ENCODE results near the gene FBXL19.

The FBXL19 gene

DNA sequence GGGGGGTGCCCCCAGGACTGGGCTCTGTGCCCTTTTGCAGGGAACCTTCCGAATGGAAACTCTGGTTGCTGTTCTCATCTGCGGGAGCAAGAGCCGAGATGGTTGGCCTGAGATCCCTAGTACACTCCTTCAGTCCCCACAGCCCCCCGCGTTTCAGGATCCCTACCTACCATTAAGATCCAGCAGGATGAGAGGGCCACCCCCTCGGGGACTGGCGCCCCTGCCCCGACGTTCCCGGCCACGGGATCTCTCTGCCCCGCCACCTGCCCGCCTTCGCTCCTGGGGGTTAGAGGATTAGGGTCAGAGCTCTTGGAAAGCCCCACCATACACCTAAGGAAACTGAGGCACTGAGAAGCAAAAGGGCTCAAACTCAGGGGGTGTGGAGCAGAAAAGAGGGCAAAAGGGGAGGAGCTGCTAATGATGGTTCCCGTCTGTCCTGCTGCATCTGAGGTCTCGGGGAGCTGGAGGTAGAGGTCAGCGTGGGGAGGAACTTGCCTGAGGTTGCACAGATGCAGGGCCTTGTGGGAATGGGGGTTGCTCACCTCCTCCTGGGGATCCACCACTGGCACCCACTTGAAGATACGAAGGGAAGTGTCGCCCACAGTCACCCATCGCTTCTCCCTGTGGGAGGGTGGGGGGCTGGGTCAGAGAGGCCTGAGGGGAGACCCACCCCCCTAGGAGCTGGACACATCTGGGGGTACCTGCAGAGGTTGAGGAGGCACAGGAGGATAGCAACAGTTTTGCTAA is 30.5 kb upstream of the FBXL19 start:
- Histone ChIP-seq H3K4me2 (ENCODE audit: low read depth, low read length, poor library complexity, severe bottlenecking) (peak overlapping the region; percentile 79), H3K36me3 (ENCODE audit: low read length) (no peaks in the 10 kb centered on the region), H3K9me3 (ENCODE audit: insufficient read depth, low read length) (no peaks in the 10 kb centered on the region), H2AFZ (ENCODE audit: low read depth, low read length, severe bottlenecking) (peak overlapping the region; percentile 83), H3K9me2 (replicated peaks; ENCODE audit: insufficient read depth, low read length) (no peaks in the 10 kb centered on the region), H3K27me3 (ENCODE audit: low read length) (no peaks in the 10 kb centered on the region), H3K79me2 (ENCODE audit: insufficient read depth, low read length) (no peaks in the 10 kb centered on the region), H3K9ac (ENCODE audit: low read length) (peak overlapping the region; percentile 72), H3F3A (ENCODE audit: insufficient read depth) (peaks cover 21% of the 10 kb centered on the region), H3K4me3 (ENCODE audit: insufficient read depth, low read length, poor library complexity, severe bottlenecking) (peak overlapping the region; percentile 66), H3K27ac (ENCODE audit: low read depth, low read length) (0 out of 2 replicates have a peak overlapping the region, but pooled peaks have one; percentile 13), H4K20me1 (ENCODE audit: low read depth, low read length) (no peaks in the 10 kb centered on the region)
- TF ChIP-seq, protein P1, sequence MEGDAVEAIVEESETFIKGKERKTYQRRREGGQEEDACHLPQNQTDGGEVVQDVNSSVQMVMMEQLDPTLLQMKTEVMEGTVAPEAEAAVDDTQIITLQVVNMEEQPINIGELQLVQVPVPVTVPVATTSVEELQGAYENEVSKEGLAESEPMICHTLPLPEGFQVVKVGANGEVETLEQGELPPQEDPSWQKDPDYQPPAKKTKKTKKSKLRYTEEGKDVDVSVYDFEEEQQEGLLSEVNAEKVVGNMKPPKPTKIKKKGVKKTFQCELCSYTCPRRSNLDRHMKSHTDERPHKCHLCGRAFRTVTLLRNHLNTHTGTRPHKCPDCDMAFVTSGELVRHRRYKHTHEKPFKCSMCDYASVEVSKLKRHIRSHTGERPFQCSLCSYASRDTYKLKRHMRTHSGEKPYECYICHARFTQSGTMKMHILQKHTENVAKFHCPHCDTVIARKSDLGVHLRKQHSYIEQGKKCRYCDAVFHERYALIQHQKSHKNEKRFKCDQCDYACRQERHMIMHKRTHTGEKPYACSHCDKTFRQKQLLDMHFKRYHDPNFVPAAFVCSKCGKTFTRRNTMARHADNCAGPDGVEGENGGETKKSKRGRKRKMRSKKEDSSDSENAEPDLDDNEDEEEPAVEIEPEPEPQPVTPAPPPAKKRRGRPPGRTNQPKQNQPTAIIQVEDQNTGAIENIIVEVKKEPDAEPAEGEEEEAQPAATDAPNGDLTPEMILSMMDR (IDR thresholded peaks at IDR 0.05; ENCODE audit: insufficient read depth, low read length, poor library complexity, severe bottlenecking) = no peak
- TF ChIP-seq EZH2phosphoT487 (conservative IDR thresholded peaks at IDR 0.05; ENCODE audit: low read length) = no peak

DNA sequence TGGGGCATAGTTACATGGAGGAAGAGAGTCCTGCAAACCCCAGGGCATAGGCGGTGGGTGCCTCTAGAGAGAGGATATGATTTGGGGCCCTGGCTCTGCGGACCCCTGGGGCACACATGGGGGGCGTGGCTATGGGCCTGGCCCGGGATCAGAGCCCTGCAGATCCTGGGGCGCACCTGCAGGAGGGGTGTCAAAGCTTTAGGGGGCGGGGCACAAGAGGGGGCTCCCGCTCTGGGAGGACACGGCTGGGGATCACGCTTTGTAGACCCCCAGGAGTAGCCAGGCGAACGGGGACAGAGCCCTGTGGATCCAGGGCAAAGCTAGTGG is 30.0 kb upstream of the FBXL19 start:
- no peak for TF ChIP-seq EZH2phosphoT487 (conservative IDR thresholded peaks at IDR 0.05; ENCODE audit: low read length)
- TF ChIP-seq, protein P1 (IDR thresholded peaks at IDR 0.05; ENCODE audit: insufficient read depth, low read length, poor library complexity, severe bottlenecking) = no peak
- H3K4me2 ChIP-seq (ENCODE audit: low read depth, low read length, poor library complexity, severe bottlenecking) = peak overlapping the region; percentile 79
- H3K4me3 ChIP-seq (ENCODE audit: insufficient read depth, low read length, poor library complexity, severe bottlenecking) = peak overlapping the region; percentile 66
- peaks cover 21% of the 10 kb centered on the region for H3F3A ChIP-seq (ENCODE audit: insufficient read depth)
- no peaks in the 10 kb centered on the region for H3K27me3 ChIP-seq (ENCODE audit: low read length)
- peak overlapping the region; percentile 72 for H3K9ac ChIP-seq (ENCODE audit: low read length)
- no peaks in the 10 kb centered on the region for H3K9me2 ChIP-seq (replicated peaks; ENCODE audit: insufficient read depth, low read length)
- H3K79me2 ChIP-seq (ENCODE audit: insufficient read depth, low read length) = no peaks in the 10 kb centered on the region
- no peaks in the 10 kb centered on the region for H3K9me3 ChIP-seq (ENCODE audit: insufficient read depth, low read length)
- no peaks in the 10 kb centered on the region for H4K20me1 ChIP-seq (ENCODE audit: low read depth, low read length)
- H2AFZ ChIP-seq (ENCODE audit: low read depth, low read length, severe bottlenecking) = peak overlapping the region; percentile 83
- 0 out of 2 replicates have a peak overlapping the region, but pooled peaks have one; percentile 13 for H3K27ac ChIP-seq (ENCODE audit: low read depth, low read length)
- no peaks in the 10 kb centered on the region for H3K36me3 ChIP-seq (ENCODE audit: low read length)

DNA sequence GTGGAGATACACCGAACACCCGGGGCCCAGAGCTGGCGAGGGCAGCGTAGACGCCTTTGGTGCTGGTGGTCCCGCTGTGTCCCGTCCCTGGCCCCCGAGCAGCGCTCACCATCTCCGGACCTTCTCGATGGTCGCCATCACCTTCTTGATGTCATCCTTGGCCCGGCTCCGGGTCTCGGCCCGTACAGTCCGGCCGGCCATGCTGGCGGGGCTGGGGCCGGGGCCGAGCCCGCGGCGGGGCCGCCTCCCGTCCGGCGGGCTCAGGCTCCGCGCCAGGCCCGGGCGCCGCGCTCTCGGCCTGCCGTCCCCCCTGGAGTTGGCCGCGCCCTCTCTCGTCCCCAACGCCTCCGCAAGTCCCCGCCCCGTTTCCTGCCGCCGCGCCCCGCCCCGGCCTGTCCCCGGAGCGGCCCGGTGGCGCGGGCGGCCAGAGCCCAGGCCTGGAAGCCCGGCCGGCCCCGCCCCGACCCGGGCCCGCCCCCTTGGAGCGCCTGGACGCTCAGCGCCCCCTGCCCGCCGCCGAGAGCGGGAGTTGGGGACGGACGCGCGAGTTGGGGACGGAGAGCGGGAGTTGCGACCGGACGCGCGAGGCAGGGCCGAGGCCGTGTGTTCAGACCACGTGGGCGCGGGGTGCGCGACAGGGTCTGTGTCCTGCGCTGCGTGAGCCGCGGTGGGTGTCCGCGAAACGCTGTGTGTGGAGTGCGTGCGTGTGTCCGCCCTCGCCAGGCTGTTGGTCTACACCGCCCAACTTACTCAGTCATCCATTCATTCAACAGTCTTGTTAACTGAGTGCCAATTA is 29.4 kb upstream of the FBXL19 start, which contains the start of gene BCL7C:
Gene BCL7C, minus strand, starts transcription at position 334 of the 796 bp plus-strand sequence. Its CDS starts 133 bp downstream, at position 201.
- Histone ChIP-seq H3K36me3 (ENCODE audit: low read length) (no peaks in the 10 kb centered on the region), H3K4me2 (ENCODE audit: low read depth, low read length, poor library complexity, severe bottlenecking) (peak within 1 kb of the TSS; percentile 79), H3F3A (ENCODE audit: insufficient read depth) (peaks cover 21% of the 10 kb centered on the region), H3K27ac (ENCODE audit: low read depth, low read length) (peak within 1 kb of the TSS; percentile 28), H3K9me2 (replicated peaks; ENCODE audit: insufficient read depth, low read length) (no peaks in the 10 kb centered on the region), H3K4me3 (ENCODE audit: insufficient read depth, low read length, poor library complexity, severe bottlenecking) (peak within 1 kb of the TSS; percentile 66), H3K27me3 (ENCODE audit: low read length) (no peaks in the 10 kb centered on the region), H4K20me1 (ENCODE audit: low read depth, low read length) (no peaks in the 10 kb centered on the region), H3K79me2 (ENCODE audit: insufficient read depth, low read length) (no peaks in the 10 kb centered on the region), H3K9ac (ENCODE audit: low read length) (peak within 1 kb of the TSS; percentile 72), H2AFZ (ENCODE audit: low read depth, low read length, severe bottlenecking) (peak within 1 kb of the TSS; percentile 85), H3K9me3 (ENCODE audit: insufficient read depth, low read length) (no peaks in the 10 kb centered on the region)
- TF ChIP-seq, protein P1 (IDR thresholded peaks at IDR 0.05; ENCODE audit: insufficient read depth, low read length, poor library complexity, severe bottlenecking) = peak; percentile 12
- TF ChIP-seq EZH2phosphoT487 (conservative IDR thresholded peaks at IDR 0.05; ENCODE audit: low read length) = no peak

Measured in SU-DHL-6 (cell line).